Omental fat pad (tissue), 4 donors: Measurements from ENCODE around the gene PIP4K2B. TPM values are rescaled to one million over a fixed set of nuclear protein-coding genes. Genes with fewer than 3 reads are reported as not detected.
"Not testable (repeated sequence)": the region's sequence is repeated elsewhere in the genome, so short reads cannot be mapped to it uniquely, and the experiment has no call there.

Experiments used
- ATAC-seq: fragments of 150-250 bp; one replicate; pipeline ENCODE4 v1.9.1; 2016; ENCODE audit warnings: mild to moderate bottlenecking, moderate library complexity; ENCODE audit not compliant: low FRiP score
- DNase-seq: peaks from one replicate; pipeline ENCODE4 v3.0.0-alpha.2; 2019; ENCODE audit warnings: low spot score
- CTCF ChIP-seq, 3 donors: fragments of 450-650 bp; IDR thresholded peaks; one replicate each; pipeline ENCODE4 v1.5.1; 2016 to 2017; ENCODE audit warnings: antibody characterized with exemption in 3 of 3, mild to moderate bottlenecking in 3 of 3, moderate library complexity in 2 of 3
- total RNA-seq, 4 donors: library from RNA; depleted of rRNA; stranded (reverse); fragments of >200 nt; gene quantifications; one replicate each; pipeline ENCODE4 v1.1.0, GENCODE V29; 2016

PIP4K2B gene
- total RNA-seq, 4 donors from 2014 or later: 25.7 to 79.0 (median 47.2) TPM

DNA sequence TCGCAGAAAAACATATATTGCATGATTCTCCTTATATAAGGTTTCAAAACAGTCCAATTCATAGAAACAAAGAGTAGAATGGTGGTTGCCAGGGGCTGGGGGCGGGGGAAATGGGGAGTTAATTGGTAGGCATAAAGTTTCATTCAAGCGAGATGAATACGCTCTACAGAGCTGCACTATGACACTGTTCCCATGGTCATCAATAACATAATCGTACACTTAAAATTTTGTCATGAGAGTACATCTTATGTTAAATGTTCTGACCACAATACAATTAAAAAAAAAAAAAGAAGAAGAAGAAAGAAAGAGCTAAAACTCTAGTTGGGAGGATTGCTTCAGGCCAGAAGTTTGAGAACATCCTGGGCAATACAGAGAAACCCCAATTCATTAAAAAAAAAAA is 5.1 kb downstream of the PIP4K2B start:
- DNase-seq (no peak), ATAC-seq (no peak)
- no peak for TF ChIP-seq CTCF (IDR thresholded peaks at IDR 0.05)

DNA sequence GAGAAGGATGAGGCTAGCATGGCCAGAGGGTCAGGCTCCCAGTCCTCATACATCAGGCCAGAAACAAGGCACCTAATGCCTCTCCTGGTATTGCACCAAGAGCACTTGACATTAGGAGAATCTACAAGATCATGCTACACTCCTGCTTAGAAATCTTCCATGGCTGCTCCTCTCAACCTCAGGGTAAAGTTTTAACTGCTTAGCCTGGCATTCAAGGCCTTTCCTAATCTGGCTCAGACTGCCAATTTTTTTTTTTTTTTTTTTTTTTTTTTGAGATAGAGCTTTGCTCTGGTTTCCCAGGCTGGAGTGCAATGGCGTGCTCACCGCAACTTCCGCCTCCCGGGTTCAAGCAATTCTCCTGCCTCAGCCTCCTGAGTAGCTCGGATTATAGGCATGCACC is 8.2 kb downstream of the PIP4K2B start:
- DNase-seq (no peak), ATAC-seq (no peak)
- TF ChIP-seq CTCF (IDR thresholded peaks at IDR 0.05): no peak

GRCh38 chr17:38790148-38790707 is 9.1 kb downstream of the PIP4K2B start:
- not testable (repeated sequence) for ATAC-seq

GRCh38 chr17:38789185-38789584 is 10.2 kb downstream of the PIP4K2B start:
- DNase-seq (no peak), ATAC-seq (no peak)
- no peak for TF ChIP-seq CTCF (IDR thresholded peaks at IDR 0.05)

More at GRCh38 chr17:38790148-38790707, 9.1 kb downstream of the PIP4K2B start:
- not testable (repeated sequence) for DNase-seq

DNA sequence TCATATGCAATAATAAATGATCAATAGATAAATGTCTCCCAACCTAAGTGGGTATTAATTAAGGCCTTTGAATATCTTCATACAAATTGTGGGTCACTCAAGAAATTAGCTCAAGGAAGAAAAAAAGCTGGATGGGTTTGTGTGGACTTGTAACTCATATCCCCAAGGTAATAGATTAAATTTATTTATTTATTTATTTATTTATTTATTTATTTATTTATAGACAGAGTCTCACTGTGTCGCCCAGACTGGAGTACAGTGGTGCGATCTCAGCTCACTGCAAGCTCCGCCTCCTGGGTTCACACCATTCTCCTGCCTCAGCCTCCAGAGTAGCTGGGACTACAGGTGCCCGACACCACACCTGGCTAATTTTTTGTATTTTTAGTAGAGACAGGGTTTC is 11.4 kb downstream of the PIP4K2B start:
- not testable (repeated sequence) for DNase-seq, ATAC-seq

GRCh38 chr17:38786372-38786771 is 13.0 kb downstream of the PIP4K2B start:
- TF ChIP-seq CTCF (IDR thresholded peaks at IDR 0.05): no peak
- no peak for ATAC-seq
- DNase-seq: no peak

- no peak for TF ChIP-seq CTCF (IDR thresholded peaks at IDR 0.05)
- ATAC-seq (no peak), DNase-seq (no peak)
Measured at GRCh38 chr17:38783227-38783626, 16.1 kb downstream of the PIP4K2B start.

DNA sequence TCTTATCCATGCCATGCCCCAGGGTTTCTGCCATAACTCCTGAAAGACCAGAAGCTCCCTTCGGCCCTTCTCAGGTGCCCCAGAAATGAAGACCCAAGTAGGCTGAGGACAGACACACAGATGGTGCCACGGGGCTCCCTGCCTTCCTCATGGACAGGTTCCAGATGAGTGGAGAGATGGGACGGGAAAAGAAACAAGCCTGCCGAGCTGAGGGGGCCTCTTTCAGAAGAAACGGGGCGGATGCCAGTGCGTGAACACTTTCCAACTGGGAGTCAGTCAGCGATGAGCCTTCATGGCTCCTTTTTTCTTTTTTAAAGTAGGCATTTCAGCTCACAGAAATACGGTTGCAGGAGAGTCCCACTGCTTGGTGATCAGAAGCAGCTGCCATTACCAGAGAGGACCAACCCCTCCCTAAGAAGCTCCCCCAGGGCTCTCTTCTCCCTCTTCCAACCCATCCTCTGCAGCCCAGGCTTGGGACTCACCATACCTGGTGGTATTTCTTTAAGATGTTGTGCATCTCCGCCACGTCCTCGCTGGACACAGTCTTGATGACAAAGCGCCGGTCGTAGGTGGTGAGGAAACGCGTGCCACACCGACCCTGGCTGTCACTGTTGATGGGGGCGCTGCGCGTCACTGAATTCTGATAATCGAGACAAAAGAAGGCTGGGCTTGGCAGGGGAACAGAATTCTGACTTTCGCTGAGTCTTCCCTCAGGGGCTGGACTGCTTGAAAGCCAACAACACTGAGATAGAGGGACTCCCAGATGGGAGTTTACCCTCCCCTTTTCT is 19.2 kb downstream of the PIP4K2B start:
- DNase-seq: no peak
- TF ChIP-seq CTCF (IDR thresholded peaks at IDR 0.05): no peak
- ATAC-seq: no peak
